BE2C (cell line): ENCODE measurements around the gene CYFIP1.

ENCODE experiments used
- DNase-seq: peaks from one replicate; pipeline ENCODE4 v3.0.0-alpha.2; 2020
- H3K27me3 ChIP-seq: fragments of 250-450 bp; sonication (Bioruptor Pico); 2 replicates; pipeline ENCODE4 v1.5.1; 2020; ENCODE audit warnings: mild to moderate bottlenecking
- H3K36me3 ChIP-seq: fragments of 250-450 bp; sonication (Bioruptor Pico); 2 replicates; pipeline ENCODE4 v1.5.1; 2020; ENCODE audit warnings: mild to moderate bottlenecking
- H3K4me1 ChIP-seq: fragments of 250-450 bp; sonication (Bioruptor Pico); 2 replicates; pipeline ENCODE4 v1.5.1; 2020
- H3K4me3 ChIP-seq: 2 replicates; pipeline ENCODE4 v1.5.1; 2011; ENCODE audit warnings: low read depth, low read length
- H3K9me3 ChIP-seq: fragments of 250-450 bp; sonication (Bioruptor Pico); 2 replicates; pipeline ENCODE4 v1.5.1; 2020
- TF ChIP-seq, protein P1 (sequence below): IDR thresholded peaks from 2 replicates; pipeline ENCODE4 v1.5.1; 2012; ENCODE audit warnings: mild to moderate bottlenecking, low read depth, low read length

CYFIP1 gene

DNA sequence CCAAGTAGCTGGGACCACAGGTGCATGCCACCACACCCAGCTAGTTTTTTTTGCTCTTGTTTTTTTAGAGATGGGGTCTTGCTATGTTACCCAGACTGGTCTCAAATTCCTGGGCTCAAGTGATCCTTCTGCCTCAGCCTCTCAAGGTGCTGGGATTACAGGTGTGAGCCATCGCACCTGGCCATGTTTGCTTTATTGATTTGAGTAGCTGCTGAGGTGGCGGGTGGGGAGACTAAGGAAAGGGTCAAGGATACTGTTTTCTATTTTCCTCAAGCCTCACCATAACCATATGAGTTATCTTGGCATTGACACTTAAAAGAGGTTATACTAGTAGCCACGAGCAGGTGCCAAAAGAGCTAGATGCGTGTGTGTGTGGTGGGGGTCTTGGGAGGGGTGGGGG is 39.0 kb downstream of the CYFIP1 start:
- H3K4me1 ChIP-seq = no peaks in the 10 kb centered on the region
- H3K27me3 ChIP-seq = no peaks in the 10 kb centered on the region
- peaks cover 28% of the 10 kb centered on the region for H3K36me3 ChIP-seq
- no peak for DNase-seq
- no peak overlapping the region for H3K4me3 ChIP-seq
- no peaks in the 10 kb centered on the region for H3K9me3 ChIP-seq
- TF ChIP-seq, protein P1, sequence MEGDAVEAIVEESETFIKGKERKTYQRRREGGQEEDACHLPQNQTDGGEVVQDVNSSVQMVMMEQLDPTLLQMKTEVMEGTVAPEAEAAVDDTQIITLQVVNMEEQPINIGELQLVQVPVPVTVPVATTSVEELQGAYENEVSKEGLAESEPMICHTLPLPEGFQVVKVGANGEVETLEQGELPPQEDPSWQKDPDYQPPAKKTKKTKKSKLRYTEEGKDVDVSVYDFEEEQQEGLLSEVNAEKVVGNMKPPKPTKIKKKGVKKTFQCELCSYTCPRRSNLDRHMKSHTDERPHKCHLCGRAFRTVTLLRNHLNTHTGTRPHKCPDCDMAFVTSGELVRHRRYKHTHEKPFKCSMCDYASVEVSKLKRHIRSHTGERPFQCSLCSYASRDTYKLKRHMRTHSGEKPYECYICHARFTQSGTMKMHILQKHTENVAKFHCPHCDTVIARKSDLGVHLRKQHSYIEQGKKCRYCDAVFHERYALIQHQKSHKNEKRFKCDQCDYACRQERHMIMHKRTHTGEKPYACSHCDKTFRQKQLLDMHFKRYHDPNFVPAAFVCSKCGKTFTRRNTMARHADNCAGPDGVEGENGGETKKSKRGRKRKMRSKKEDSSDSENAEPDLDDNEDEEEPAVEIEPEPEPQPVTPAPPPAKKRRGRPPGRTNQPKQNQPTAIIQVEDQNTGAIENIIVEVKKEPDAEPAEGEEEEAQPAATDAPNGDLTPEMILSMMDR = no peak

DNA sequence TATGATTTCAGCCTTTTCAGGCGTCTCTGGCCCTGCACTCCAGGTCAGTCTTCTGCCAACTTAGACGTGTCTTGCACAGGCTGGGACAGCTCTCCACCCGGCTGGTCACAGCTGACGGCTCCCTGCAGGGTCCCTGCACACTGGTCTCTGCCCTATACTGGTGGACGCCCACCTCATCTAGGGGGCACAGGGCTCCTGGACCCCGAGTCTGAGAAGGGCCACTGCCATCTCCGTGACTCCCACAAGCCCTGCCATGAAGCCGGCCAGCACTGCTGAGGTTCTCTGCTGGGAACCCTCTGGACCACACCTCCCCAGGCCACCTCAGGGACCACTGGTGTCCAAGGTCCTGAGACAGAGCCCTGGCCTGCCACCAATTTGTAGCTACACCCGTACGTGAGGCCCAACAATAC is 40.5 kb downstream of the CYFIP1 start:
- Histone ChIP-seq H3K36me3 (peaks cover 37% of the 10 kb centered on the region), H3K9me3 (no peaks in the 10 kb centered on the region), H3K4me1 (no peaks in the 10 kb centered on the region), H3K27me3 (no peaks in the 10 kb centered on the region), H3K4me3 (no peak overlapping the region)
- TF ChIP-seq, protein P1 = no peak
- no peak for DNase-seq

DNA sequence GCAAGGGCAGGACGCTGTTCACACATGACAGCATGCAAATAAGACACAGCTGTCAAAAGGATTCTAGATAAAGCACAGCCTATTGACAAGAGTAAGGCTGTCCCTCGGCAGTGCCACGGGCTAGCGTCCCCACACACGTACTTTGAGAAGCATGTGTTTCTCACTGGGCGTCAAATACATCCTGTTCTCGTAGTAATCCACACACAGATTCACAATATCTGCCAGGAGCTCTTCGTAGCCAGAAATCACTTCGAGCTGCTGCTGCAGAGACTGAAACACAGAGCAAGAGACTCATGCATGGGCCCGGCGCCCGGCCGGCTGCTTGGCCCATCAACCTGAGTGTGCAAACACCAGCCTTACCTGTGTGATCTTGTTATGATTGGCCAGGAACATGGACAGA is 41.1 kb downstream of the CYFIP1 start:
- Histone ChIP-seq H3K36me3 (peaks cover 37% of the 10 kb centered on the region), H3K27me3 (no peaks in the 10 kb centered on the region), H3K4me1 (no peaks in the 10 kb centered on the region), H3K4me3 (no peak overlapping the region), H3K9me3 (no peaks in the 10 kb centered on the region)
- DNase-seq = no peak
- TF ChIP-seq, protein P1 = no peak

DNA sequence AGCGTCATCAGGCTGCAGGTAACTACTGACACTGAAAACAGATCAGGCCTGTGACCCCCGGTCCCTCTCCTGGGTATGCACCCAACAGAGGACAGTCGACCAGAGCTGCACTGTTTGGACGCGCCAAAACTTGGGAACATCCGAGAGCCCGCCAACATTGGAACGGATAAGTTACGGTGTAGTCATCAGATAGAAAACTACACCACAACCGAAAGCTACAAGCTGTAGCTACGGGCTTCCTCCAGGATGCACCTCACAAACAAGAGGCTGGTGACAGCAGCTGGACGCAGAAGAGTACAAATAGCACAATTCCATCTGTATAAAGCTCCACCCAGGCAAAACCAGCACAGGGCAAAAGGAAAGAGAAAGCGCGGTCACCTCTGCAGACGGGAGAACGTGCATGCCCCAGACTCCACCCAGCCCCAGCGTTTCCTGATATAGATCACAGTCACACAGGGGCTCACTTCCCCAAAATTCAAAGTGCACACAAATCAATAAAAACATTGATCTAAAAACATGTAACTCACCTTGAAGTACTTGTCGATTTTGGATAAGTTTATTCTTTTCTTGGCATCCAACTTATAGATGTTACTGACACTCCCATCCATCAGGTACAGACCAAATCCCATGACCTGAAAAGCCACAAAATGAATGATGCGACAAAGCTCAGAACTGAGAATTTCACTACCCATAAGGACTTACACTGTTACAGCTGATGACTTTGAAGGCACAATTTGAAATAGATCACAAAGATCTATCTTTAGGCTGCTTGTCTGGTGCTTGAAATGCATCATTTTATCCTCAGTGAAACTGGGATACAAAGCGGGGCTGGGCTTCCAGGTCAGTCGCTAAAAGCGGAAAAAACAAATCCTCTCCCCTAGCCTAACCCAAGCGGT is 43.3 kb downstream of the CYFIP1 start:
- H3K9me3 ChIP-seq = no peaks in the 10 kb centered on the region
- no peak overlapping the region for H3K4me3 ChIP-seq
- DNase-seq = no peak
- peaks cover 29% of the 10 kb centered on the region for H3K36me3 ChIP-seq
- no peaks in the 10 kb centered on the region for H3K4me1 ChIP-seq
- TF ChIP-seq, protein P1 = no peak
- no peaks in the 10 kb centered on the region for H3K27me3 ChIP-seq

DNA sequence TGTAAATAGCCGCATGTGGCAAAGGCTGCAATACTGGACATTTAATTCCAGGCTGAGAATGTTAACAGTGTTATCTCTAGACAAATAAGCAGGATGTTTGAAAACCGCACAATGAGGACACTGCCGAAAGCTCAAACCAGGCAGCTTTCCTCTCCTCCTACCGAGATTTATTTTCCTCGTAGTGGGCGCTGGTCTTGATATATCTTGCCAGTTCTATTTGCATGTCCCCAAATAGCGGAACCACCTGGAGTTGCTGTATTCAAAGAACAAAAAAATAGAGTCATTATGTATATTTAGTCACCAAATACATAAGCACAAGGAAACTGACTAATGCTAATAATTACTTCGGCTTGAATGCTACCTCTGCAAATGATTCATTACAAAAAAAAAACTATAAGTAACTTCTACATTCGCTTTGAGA is 46.5 kb downstream of the CYFIP1 start:
- Histone ChIP-seq H3K36me3 (peaks cover 25% of the 10 kb centered on the region), H3K27me3 (no peaks in the 10 kb centered on the region), H3K9me3 (no peaks in the 10 kb centered on the region), H3K4me1 (no peaks in the 10 kb centered on the region), H3K4me3 (no peak overlapping the region)
- TF ChIP-seq, protein P1 = no peak
- DNase-seq = no peak

DNA sequence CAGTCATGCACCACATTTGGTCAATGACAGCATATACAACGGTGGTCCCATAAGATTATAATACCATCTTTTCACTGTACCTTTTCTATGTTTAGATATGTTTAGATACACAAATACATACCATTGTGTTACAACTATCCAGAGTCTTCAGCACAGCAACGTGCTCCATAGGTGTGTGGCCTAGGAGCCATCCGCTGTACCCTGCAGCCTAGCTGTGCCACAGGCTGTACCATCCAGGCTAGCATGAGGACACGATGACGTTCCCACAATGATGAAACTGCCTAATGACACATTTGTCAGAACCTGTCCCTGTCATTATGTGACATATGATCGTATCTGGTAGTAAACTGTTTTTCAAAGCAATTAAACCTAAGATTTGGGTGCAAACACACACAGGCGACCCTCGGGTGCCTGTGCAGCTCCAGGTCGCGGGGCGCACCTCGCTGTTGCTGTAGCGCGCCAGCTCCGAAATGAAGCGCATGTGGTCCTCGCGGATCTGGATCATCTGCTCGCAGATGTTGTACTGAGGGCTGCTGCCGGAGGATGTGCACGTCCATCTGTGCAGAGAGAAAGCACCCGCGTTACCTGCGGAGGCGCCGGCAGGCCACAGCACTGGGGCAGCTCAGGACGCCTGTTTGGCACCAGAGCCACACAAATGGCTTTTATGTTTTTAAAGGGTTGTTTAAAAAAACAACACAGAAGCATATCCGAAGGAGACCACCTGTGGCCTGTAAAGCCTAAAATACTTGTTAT is 48.2 kb downstream of the CYFIP1 start:
- TF ChIP-seq, protein P1 = no peak
- Histone ChIP-seq H3K27me3 (no peaks in the 10 kb centered on the region), H3K4me3 (no peak overlapping the region), H3K9me3 (no peaks in the 10 kb centered on the region), H3K4me1 (no peaks in the 10 kb centered on the region), H3K36me3 (peaks cover 25% of the 10 kb centered on the region)
- DNase-seq = no peak
